Motor neuron (in vitro differentiated cells): ENCODE measurements around the gene NOL9. TPM values are rescaled to one million over a fixed set of nuclear protein-coding genes. Genes with fewer than 3 reads are reported as not detected.
A peak's percentile ranks its signal among the peaks of the same experiment; 100 is the strongest.

ENCODE experiments used
- ATAC-seq, 8 experiments: fragments of 200-7000 bp; cut with Tn5 transposase; replicated peaks in 6 of 8; 2 replicates each; pipeline ENCODE4 v1.8.0; 2021; ENCODE audit warnings: mild to moderate bottlenecking in 8 of 8, moderate library complexity in 8 of 8
- H3K27ac ChIP-seq, 2 donors: fragments of 250-450 bp; sonication (Bioruptor Pico); 2 replicates each; pipeline ENCODE4 v1.9.0; 2021; ENCODE audit warnings: antibody characterized with exemption in 2 of 2, mild to moderate bottlenecking in 2 of 2, moderate library complexity in 1 of 2
- H3K4me1 ChIP-seq, 2 donors: fragments of 250-450 bp; sonication (Bioruptor Pico); replicated peaks in 1 of 2; 2 replicates each; pipeline ENCODE4 v1.6.1; 2021; ENCODE audit warnings: antibody characterized with exemption in 2 of 2, mild to moderate bottlenecking in 2 of 2, moderate library complexity in 1 of 2
- H3K4me3 ChIP-seq, 5 donors: fragments of 250-450 bp; sonication (Bioruptor Pico); 2 replicates each; pipeline ENCODE4 v1.9.0; 2021; ENCODE audit warnings: antibody characterized with exemption in 5 of 5, mild to moderate bottlenecking in 5 of 5, moderate library complexity in 4 of 5
- WGBS, 10 experiments: fragments of 450-650 bp; shearing (Covaris generic); methylation state at CpG; one replicate each; pipeline ENCODE4 v1.0.0; 2022; 5-methylcytosine and 5-hydroxymethylcytosine counted together
- in situ Hi-C, 9 experiments: fragments of 400-800 bp; cut with MboI; loops; one replicate each; pipeline ENCODE4 v1.15.0; 2021; ENCODE audit warnings: low sequenced_read_pairs in 9 of 9, low pct_unique_long_range_greater_than_20kb in 2 of 9; ENCODE audit not compliant: unreplicated experiment in 9 of 9
- total RNA-seq, 8 experiments: library from RNA; unstranded; fragments of 300-600 nt; gene quantifications; 2 replicates each; pipeline versions ENCODE4 v1.2.3 to v1.2.4, GENCODE V29; 2022

NOL9 gene
- total RNA-seq, 8 experiments from 2014 or later = 12.9 to 35.2 (median 14.9) TPM

- peak in 4 of 8 experiments; percentile 3 to 12 (median 4) for ATAC-seq
- WGBS, 10 experiments = 91 to 100% (median 100%) methylated on average over 2 to 7 of the region's 7 CpGs; no CpG with 5 or more reads in 6 of the 10 experiments
- Histone ChIP-seq H3K27ac (no peak overlapping the region), H3K4me3 (no peak overlapping the region), H3K4me1 (peaks cover 9% of the 10 kb centered on the region in 2 donors)
- in situ Hi-C loops = no loop called here
Observed at GRCh38 chr1:6585841-6586240, 31.5 kb upstream of the NOL9 start.

GRCh38 chr1:6585081-6585722 is 30.9 kb upstream of the NOL9 start:
- ATAC-seq = no peak
- Histone ChIP-seq H3K27ac (no peak overlapping the region), H3K4me3 (no peak overlapping the region), H3K4me1 (peaks cover 13% of the 10 kb centered on the region in 2 donors)
- WGBS, 10 experiments = 84 to 100% (median 97%) methylated on average over 1 to 10 of the region's 12 CpGs; no CpG with 5 or more reads in 4 of the 10 experiments
- in situ Hi-C loops = no loop called here

- peaks cover 14% of the 10 kb centered on the region in 2 donors for H3K4me1 ChIP-seq
- H3K27ac ChIP-seq = no peak overlapping the region
- WGBS, 10 experiments = 17 to 100% (median 82%) methylated on average over 1 to 19 of the region's 21 CpGs; no CpG with 5 or more reads in 2 of the 10 experiments
- no peak overlapping the region for H3K4me3 ChIP-seq
- ATAC-seq = no peak
- in situ Hi-C loops = no loop called here
Observed at GRCh38 chr1:6584126-6585080, 30.1 kb upstream of the NOL9 start.

- Histone ChIP-seq H3K4me3 (no peak overlapping the region), H3K27ac (no peak overlapping the region), H3K4me1 (peaks cover 22 to 23% of the 10 kb centered on the region in 2 donors)
- 60 to 100% (median 100%) methylated on average over 1 of the region's 1 CpG; no CpG with 5 or more reads in 7 of the 10 experiments for WGBS, 10 experiments
- no peak for ATAC-seq
- in situ Hi-C loops = no loop called here
Observed at GRCh38 chr1:6582370-6582769, 28.1 kb upstream of the NOL9 start.

DNA sequence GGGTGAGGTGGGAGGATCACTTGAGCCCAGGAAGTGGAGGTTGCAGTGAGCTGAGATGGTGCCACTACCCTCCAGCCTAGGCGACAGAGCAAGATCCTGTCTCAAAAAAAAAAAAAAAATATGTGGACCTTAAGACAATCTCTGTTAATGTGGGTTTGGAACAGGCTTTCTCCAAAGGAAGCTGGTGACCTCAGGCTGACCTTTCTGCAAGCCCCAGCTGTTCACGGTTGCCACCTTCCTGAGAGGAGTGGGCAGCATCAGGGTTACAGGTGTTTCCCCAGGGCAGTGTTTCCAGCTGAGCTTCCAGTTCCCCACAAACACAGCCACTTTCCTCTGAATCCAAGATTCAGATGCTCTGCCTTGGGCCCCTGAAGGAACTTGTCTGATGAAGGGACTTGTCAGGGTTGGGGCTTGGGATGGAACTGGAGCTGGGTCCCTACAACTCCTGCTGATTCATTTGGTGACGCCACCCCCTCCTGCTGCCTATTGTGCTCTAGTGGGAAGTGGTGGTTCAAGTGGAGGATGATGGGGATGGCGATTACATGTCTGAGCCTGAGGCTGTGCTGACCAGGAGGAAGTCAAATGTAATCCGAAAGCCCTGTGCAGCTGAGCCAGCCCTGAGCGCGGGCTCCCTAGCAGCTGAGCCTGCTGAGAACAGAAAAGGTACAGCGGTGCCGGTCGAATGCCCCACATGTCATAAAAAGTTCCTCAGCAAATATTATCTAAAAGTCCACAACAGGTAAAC is 27.4 kb upstream of the NOL9 start:
- 80 to 100% (median 92%) methylated on average over 1 to 10 of the region's 10 CpGs; no CpG with 5 or more reads in 2 of the 10 experiments for WGBS, 10 experiments
- Histone ChIP-seq H3K27ac (no peak overlapping the region), H3K4me1 (peaks cover 22 to 23% of the 10 kb centered on the region in 2 donors), H3K4me3 (no peak overlapping the region)
- in situ Hi-C loops = no loop called here
- ATAC-seq = no peak

GRCh38 chr1:6580593-6581409 is 26.5 kb upstream of the NOL9 start:
- H3K27ac ChIP-seq = peak overlapping the region in 1 of 2 donors; percentile 81
- 15 to 46% (median 36%) methylated on average over 2 to 11 of the region's 19 CpGs; no CpG with 5 or more reads in 2 of the 10 experiments for WGBS, 10 experiments
- ATAC-seq = no peak
- H3K4me1 ChIP-seq = peaks cover 22 to 23% of the 10 kb centered on the region in 2 donors
- H3K4me3 ChIP-seq = peak overlapping the region; percentile 62 to 91 (median 83)
- in situ Hi-C loops = no loop called here

DNA sequence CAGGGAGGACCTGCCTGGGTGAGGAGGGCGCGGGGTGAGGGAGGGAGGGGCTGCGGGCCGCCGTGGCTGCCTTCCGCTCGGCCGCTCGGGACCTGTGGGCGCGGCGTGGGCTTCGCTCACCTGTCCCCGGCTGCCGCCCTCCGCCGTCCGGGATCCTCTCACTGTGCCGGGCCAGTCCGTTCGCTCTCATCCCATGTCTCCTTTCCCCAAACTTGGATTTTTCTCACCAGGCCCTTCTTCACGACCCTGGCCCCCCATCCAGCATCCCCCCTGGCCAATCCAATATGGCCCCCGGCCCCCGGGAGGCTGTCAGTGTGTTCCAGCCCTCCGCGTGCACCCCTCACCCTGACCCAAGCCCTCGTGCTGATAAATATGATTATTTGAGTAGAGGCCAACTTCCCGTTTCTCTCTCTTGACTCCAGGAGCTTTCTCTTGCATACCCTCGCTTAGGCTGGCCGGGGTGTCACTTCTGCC is 25.8 kb upstream of the NOL9 start:
- in situ Hi-C loops = no loop called here
- H3K4me1 ChIP-seq = peaks cover 22 to 23% of the 10 kb centered on the region in 2 donors
- H3K27ac ChIP-seq = peak overlapping the region; percentile 62 to 81
- peak in 3 of 8 experiments; percentile 39 to 54 (median 42) for ATAC-seq
- WGBS, 10 experiments = 0% methylated on average over 2 of the region's 30 CpGs; no CpG with 5 or more reads in 9 of the 10 experiments
- H3K4me3 ChIP-seq = peak overlapping the region; percentile 62 to 91 (median 83)

DNA sequence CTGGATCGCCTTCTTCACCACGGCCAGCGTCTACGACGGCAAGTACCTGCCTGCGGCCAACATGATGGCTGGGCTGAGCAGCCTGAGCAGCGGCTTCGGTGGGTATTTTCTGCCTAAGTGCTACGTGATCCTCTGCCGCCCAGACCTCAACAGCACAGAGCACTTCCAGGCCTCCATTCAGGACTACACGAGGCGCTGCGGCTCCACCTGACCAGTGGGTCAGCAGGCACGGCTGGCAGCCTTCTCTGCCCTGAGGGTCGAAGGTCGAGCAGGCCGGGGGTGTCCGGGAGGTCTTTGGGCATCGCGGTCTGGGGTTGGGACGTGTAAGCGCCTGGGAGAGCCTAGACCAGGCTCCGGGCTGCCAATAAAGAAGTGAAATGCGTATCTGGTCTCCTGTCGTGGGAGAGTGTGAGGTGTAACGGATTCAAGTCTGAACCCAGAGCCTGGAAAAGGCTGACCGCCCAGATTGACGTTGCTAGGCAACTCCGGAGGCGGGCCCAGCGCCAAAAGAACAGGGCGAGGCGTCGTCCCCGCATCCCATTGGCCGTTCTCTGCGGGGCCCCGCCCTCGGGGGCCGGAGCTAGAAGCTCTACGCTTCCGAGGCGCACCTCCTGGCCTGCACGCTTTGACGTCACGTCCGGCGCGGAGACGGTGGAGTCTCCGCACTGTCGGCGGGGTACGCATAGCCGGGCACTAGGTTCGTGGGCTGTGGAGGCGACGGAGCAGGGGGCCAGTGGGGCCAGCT is 25.2 kb upstream of the NOL9 start, which contains the start of gene ZBTB48:
TSS of gene ZBTB48 (plus strand) at position 621 of the 745 bp plus-strand sequence. CDS start 616 bp downstream, outside the sequence.
- Histone ChIP-seq H3K4me3 (peak within 1 kb of the TSS; percentile 62 to 91 (median 83)), H3K4me1 (peaks cover 22 to 23% of the 10 kb centered on the region in 2 donors), H3K27ac (peak within 1 kb of the TSS; percentile 86)
- in situ Hi-C loops = no loop called here
- peak; percentile 93 to 98 (median 96) for ATAC-seq
- 0 to 100% (median 21%) methylated on average over 1 to 38 of the region's 58 CpGs; no CpG with 5 or more reads in 4 of the 10 experiments for WGBS, 10 experiments

DNA sequence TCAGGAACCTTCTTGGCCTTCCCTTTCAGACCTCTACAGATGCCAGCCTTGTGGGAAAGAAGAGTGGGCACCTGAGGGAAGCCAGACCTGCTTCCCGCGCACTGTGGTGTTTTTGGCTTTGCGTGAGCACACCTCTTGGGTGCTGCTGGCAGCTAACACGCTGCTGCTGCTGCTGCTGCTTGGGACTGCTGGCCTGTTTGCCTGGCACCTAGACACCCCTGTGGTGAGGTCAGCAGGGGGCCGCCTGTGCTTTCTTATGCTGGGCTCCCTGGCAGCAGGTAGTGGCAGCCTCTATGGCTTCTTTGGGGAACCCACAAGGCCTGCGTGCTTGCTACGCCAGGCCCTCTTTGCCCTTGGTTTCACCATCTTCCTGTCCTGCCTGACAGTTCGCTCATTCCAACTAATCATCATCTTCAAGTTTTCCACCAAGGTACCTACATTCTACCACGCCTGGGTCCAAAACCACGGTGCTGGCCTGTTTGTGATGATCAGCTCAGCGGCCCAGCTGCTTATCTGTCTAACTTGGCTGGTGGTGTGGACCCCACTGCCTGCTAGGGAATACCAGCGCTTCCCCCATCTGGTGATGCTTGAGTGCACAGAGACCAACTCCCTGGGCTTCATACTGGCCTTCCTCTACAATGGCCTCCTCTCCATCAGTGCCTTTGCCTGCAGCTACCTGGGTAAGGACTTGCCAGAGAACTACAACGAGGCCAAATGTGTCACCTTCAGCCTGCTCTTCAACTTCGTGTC is 24.5 kb upstream of the NOL9 start:
- peak overlapping the region; percentile 86 for H3K27ac ChIP-seq
- H3K4me1 ChIP-seq = peaks cover 22 to 23% of the 10 kb centered on the region in 2 donors
- no peak for ATAC-seq
- 72 to 100% (median 93%) methylated on average over 1 to 8 of the region's 14 CpGs; no CpG with 5 or more reads in 1 of the 10 experiments for WGBS, 10 experiments
- in situ Hi-C loops = no loop called here
- peak overlapping the region; percentile 62 to 91 (median 83) for H3K4me3 ChIP-seq

DNA sequence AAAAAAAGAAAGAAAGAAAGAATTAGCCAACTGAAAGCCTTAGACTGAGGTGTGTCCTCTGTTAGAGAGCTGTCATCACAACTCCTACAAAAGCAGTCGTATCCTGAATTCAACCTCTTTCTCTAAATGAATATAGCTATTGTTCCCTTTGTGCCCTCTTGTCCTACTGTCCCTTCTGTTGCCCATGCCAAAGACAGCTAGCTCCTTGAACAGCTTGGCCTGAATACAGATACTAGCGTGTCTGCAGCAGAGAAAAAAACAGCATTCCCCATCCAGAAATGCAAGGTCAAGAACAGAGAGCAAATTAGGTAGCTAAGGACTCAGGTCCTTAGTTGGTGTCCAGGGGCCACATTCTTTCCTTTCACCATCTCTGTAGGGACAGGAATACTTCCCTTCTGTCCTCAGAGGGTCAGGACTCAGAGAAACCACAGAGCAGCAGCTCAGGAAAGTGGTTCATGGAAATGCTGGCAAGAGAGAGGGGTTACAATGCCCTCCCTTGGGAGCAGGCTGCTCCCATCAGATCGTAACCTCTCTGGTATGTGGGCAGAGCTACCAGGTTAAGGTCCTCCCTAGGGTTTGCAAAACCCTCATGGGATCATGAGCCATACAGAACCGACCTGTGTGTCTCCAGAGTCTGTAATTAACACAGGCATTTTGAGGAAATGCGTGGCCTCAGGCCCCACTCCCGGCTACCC is 23.7 kb upstream of the NOL9 start:
- WGBS, 10 experiments = 33 to 100% (median 80%) methylated on average over 1 to 6 of the region's 6 CpGs
- in situ Hi-C loops = no loop called here
- Histone ChIP-seq H3K4me3 (no peak overlapping the region), H3K27ac (no peak overlapping the region), H3K4me1 (peaks cover 22 to 23% of the 10 kb centered on the region in 2 donors)
- ATAC-seq = no peak
